H1 (cell line): ENCODE measurements around the gene RAB11FIP5. TPM values are rescaled to one million over a fixed set of nuclear protein-coding genes. Genes with fewer than 3 reads are reported as not detected.
A peak's percentile ranks its signal among the peaks of the same experiment; 100 is the strongest.

Experiments
- CTCF ChIA-PET: fragments of 300-600 bp; sonication (Branson Sonifier 250); formaldehyde crosslinking; loops from one replicate; lab custom pipeline; 2021; ENCODE audit not compliant: partially characterized antibody; lab: Charles Lee
- POLR2A ChIA-PET: fragments of 300-600 bp; sonication (Branson Sonifier 250); formaldehyde crosslinking; loops from one replicate; lab custom pipeline; 2021; ENCODE audit warnings: inconsistent platforms; ENCODE audit not compliant: partially characterized antibody; lab: Charles Lee
- DNase-seq, 2 experiments: peaks; one replicate each; pipeline versions ENCODE4 v3.0.0 to v3.0.0-alpha.2; 2010 to 2022; ENCODE audit warnings: low spot score in 2 of 2, low read depth in 1 of 2, mixed read lengths in 1 of 2
- FAIRE-seq: peaks from 2 replicates; lab custom pipeline; 2011; peaks lifted over from hg19 to GRCh38; lab: Jason Lieb, UNC
- H2AFZ ChIP-seq: 2 replicates; pipeline ENCODE4 v1.8.1; 2012; ENCODE audit warnings: low read length, inconsistent platforms
- H2AK5ac ChIP-seq: 2 replicates; pipeline ENCODE4 v1.6.1; 2013; ENCODE audit warnings: low read depth, low read length
- H2BK120ac ChIP-seq: replicated peaks from 2 replicates; pipeline ENCODE3; 2013; ENCODE audit warnings: low read depth, low read length, inconsistent platforms
- H2BK12ac ChIP-seq: 2 replicates; pipeline ENCODE4 v1.6.1; 2013; ENCODE audit warnings: low read depth, low read length
- H2BK15ac ChIP-seq: 2 replicates; pipeline ENCODE4 v1.6.1; 2013; ENCODE audit warnings: low read length
- H2BK20ac ChIP-seq: 2 replicates; pipeline ENCODE4 v1.6.1; 2013; ENCODE audit warnings: low read length
- H2BK5ac ChIP-seq: 2 replicates; pipeline ENCODE4 v1.6.1; 2013; ENCODE audit warnings: low read depth, low read length
- H3K14ac ChIP-seq: 2 replicates; pipeline ENCODE4 v1.6.1; 2013; ENCODE audit warnings: inconsistent platforms; ENCODE audit not compliant: insufficient read length
- H3K18ac ChIP-seq: 2 replicates; pipeline ENCODE4 v1.6.1; 2013; ENCODE audit warnings: low read length; ENCODE audit errors: extremely low read depth
- H3K23ac ChIP-seq: 2 replicates; pipeline ENCODE4 v1.6.1; 2013; ENCODE audit warnings: inconsistent platforms; ENCODE audit not compliant: insufficient read length
- H3K23me2 ChIP-seq: 2 replicates; pipeline ENCODE4 v1.6.1; 2013; ENCODE audit warnings: low read depth, low read length
- H3K27ac ChIP-seq: 2 replicates; pipeline ENCODE4 v1.6.1; 2011; ENCODE audit warnings: low read depth, low read length, inconsistent platforms
- H3K27me3 ChIP-seq, 4 experiments: replicated peaks in 1 of 4; 1 replicate in 1 of 4; 2 replicates in 3 of 4; pipeline versions ENCODE4 v1.6.1 to v1.8.1; 2011 to 2013; ENCODE audit warnings: low read length in 3 of 4, mild to moderate bottlenecking in 3 of 4, inconsistent platforms in 2 of 4, mixed read lengths in 2 of 4, moderate library complexity in 1 of 4; ENCODE audit not compliant: control insufficient read depth in 3 of 4, insufficient read depth in 3 of 4; ENCODE audit errors: extremely low read depth in 1 of 4
- H3K36me3 ChIP-seq, 4 experiments: 2 replicates each; pipeline versions ENCODE4 v1.6.1 to v1.8.1; 2011 to 2013; ENCODE audit warnings: mild to moderate bottlenecking in 4 of 4, low read length in 3 of 4, moderate library complexity in 2 of 4, control low read depth in 1 of 4, inconsistent platforms in 1 of 4; ENCODE audit not compliant: insufficient read depth in 4 of 4, control insufficient read depth in 2 of 4
- H3K4ac ChIP-seq: replicated peaks from 2 replicates; pipeline ENCODE3; 2013; ENCODE audit warnings: low read length, low read depth, mixed read lengths, inconsistent platforms; ENCODE audit not compliant: insufficient read length
- H3K4me1 ChIP-seq, 4 experiments: replicated peaks in 1 of 4; 1 replicate in 1 of 4; 2 replicates in 3 of 4; pipeline versions ENCODE4 v1.6.1 to v1.8.1; 2011 to 2013; ENCODE audit warnings: low read length in 3 of 4, inconsistent platforms in 2 of 4, mixed read lengths in 1 of 4; ENCODE audit not compliant: insufficient read depth in 4 of 4, control insufficient read depth in 3 of 4
- H3K4me2 ChIP-seq, 2 experiments: 2 replicates each; pipeline versions ENCODE4 v1.6.1 to v1.8.1; 2011 to 2013; ENCODE audit warnings: low read depth in 2 of 2, low read length in 2 of 2, control low read depth in 1 of 2, inconsistent platforms in 1 of 2, mild to moderate bottlenecking in 1 of 2; ENCODE audit not compliant: insufficient read depth in 1 of 2
- H3K4me3 ChIP-seq, 4 experiments: fragments of 200-600, 300-600 bp in 1 of 4; sonication (generic), shearing (Covaris generic), sonication (Bioruptor Twin) in 1 of 4; 2 replicates each; pipeline versions ENCODE4 v1.5.1 to v1.8.1; 2011 to 2016; ENCODE audit warnings: low read length in 4 of 4, low read depth in 3 of 4, control low read depth in 2 of 4, inconsistent platforms in 2 of 4, mild to moderate bottlenecking in 2 of 4, mixed read lengths in 1 of 4, moderate library complexity in 1 of 4; ENCODE audit not compliant: insufficient read depth in 2 of 4; ENCODE audit errors: extremely low read depth in 1 of 4
- H3K56ac ChIP-seq: replicated peaks from 2 replicates; pipeline ENCODE3; 2013; ENCODE audit warnings: low read depth, mild to moderate bottlenecking, mixed read lengths, low read length, inconsistent platforms; ENCODE audit not compliant: insufficient read length
- H3K79me1 ChIP-seq: 2 replicates; pipeline ENCODE4 v1.6.1; 2013; ENCODE audit warnings: low read depth, low read length, control low read depth
- H3K79me2 ChIP-seq, 2 experiments: 2 replicates each; pipeline versions ENCODE4 v1.6.1 to v1.8.1; 2012 to 2013; ENCODE audit warnings: low read length in 2 of 2, mild to moderate bottlenecking in 2 of 2, inconsistent platforms in 1 of 2; ENCODE audit not compliant: insufficient read depth in 2 of 2, control insufficient read depth in 1 of 2
- H3K9ac ChIP-seq, 4 experiments: replicated peaks in 1 of 4; 1 replicate in 1 of 4; 2 replicates in 3 of 4; pipeline versions ENCODE4 v1.6.1 to v1.8.1; 2011 to 2013; ENCODE audit warnings: low read depth in 3 of 4, low read length in 3 of 4, control low read depth in 2 of 4, mild to moderate bottlenecking in 2 of 4, moderate library complexity in 2 of 4, inconsistent platforms in 1 of 4; ENCODE audit errors: extremely low read depth in 1 of 4
- H3K9me3 ChIP-seq, 2 experiments: 2 replicates each; pipeline versions ENCODE4 v1.6.1 to v1.8.1; 2012 to 2013; ENCODE audit warnings: mild to moderate bottlenecking in 2 of 2, moderate library complexity in 2 of 2, control low read depth in 1 of 2, inconsistent platforms in 1 of 2, low read depth in 1 of 2, low read length in 1 of 2, mixed read lengths in 1 of 2; ENCODE audit not compliant: insufficient read depth in 2 of 2
- H4K20me1 ChIP-seq, 2 experiments: replicated peaks in 1 of 2; 2 replicates each; pipeline versions ENCODE3 to v1.8.1; 2011 to 2013; ENCODE audit warnings: inconsistent platforms in 2 of 2, low read length in 2 of 2, mild to moderate bottlenecking in 1 of 2; ENCODE audit not compliant: insufficient read depth in 2 of 2, control insufficient read depth in 1 of 2
- H4K5ac ChIP-seq: 2 replicates; pipeline ENCODE4 v1.6.1; 2013; ENCODE audit warnings: low read length, low read depth, mixed read lengths, inconsistent platforms; ENCODE audit not compliant: insufficient read length
- H4K8ac ChIP-seq: 2 replicates; pipeline ENCODE4 v1.8.0; 2013; ENCODE audit warnings: mild to moderate bottlenecking, moderate library complexity, low read length, inconsistent platforms; ENCODE audit not compliant: insufficient read depth; ENCODE audit errors: extremely low read depth
- H4K91ac ChIP-seq: replicated peaks from 2 replicates; pipeline ENCODE3; 2013; ENCODE audit warnings: low read length, mixed read lengths, inconsistent platforms; ENCODE audit not compliant: insufficient read length
- ASH2L ChIP-seq: fragments of 200-600, 300-600 bp; sonication (generic); IDR thresholded peaks from one replicate; pipeline ENCODE4 v1.7.1; 2017; ENCODE audit warnings: low read length
- ATF3 ChIP-seq: IDR thresholded peaks from 2 replicates; pipeline ENCODE4 v1.6.1; 2011; ENCODE audit warnings: low read depth, mild to moderate bottlenecking, low read length; ENCODE audit not compliant: insufficient read depth
- EZH2 ChIP-seq: fragments of 200-600 bp; sonication (generic); IDR thresholded peaks from 2 replicates; pipeline ENCODE4 v1.7.1; 2012; ENCODE audit warnings: low read depth, mild to moderate bottlenecking, moderate library complexity, low read length, inconsistent platforms; ENCODE audit not compliant: severe bottlenecking
- GTF2F1 ChIP-seq: IDR thresholded peaks from 2 replicates; pipeline ENCODE4 v1.6.1; 2012; ENCODE audit warnings: low read depth, low read length, improper control_type of control experiment, borderline replicate concordance
- JUN ChIP-seq: IDR thresholded peaks from 2 replicates; pipeline ENCODE4 v1.6.1; 2011; ENCODE audit warnings: low read depth, mild to moderate bottlenecking, improper control_type of control experiment, low read length
- NANOG ChIP-seq: IDR thresholded peaks from 2 replicates; pipeline ENCODE4 v1.6.1; 2011; ENCODE audit warnings: low read length, low read depth, mild to moderate bottlenecking, inconsistent platforms; ENCODE audit not compliant: insufficient read depth, poor library complexity, severe bottlenecking
- PHF8 ChIP-seq: fragments of 200-600 bp; sonication (generic); conservative IDR thresholded peaks from 2 replicates; pipeline ENCODE4 v1.7.1; 2012; ENCODE audit warnings: low read depth, mild to moderate bottlenecking, inconsistent platforms, low read length, moderate library complexity
- SIRT6 ChIP-seq: IDR thresholded peaks from one replicate; pipeline ENCODE4 v1.7.1; 2012; ENCODE audit warnings: low read length, inconsistent platforms
- SP1 ChIP-seq: IDR thresholded peaks from 2 replicates; pipeline ENCODE4 v1.6.1; 2011; ENCODE audit warnings: low read depth, low read length
- WGBS, 2 experiments: shearing (Covaris generic) in 1 of 2; methylation state at CpG; one replicate each; pipeline versions ENCODE4 v1.1.6 to v1.1.7; 2013 to 2015; ENCODE audit warnings: low lambda C conversion rate in 2 of 2, mixed read lengths in 2 of 2, inconsistent platforms in 1 of 2, low coverage in 1 of 2, missing lambda C conversion rate in 1 of 2; ENCODE audit not compliant: insufficient replicate concordance in 2 of 2, insufficient coverage in 1 of 2, insufficient read length in 1 of 2; ENCODE audit errors: extremely low coverage in 1 of 2, missing lambda C conversion rate in 1 of 2; 5-methylcytosine and 5-hydroxymethylcytosine counted together
- polyA plus RNA-seq, 7 experiments: library from polyadenylated mRNA; depleted of rRNA in 3 of 7; stranded (reverse) in 5 of 7; unstranded in 2 of 7; fragments of >200 nt in 5 of 7; fragments of 200-250 nt in 2 of 7; gene quantifications; 1 replicate in 5 of 7; 2 replicates in 1 of 7; 4 replicates in 1 of 7; pipeline versions ENCODE4 v1.2.1 to v1.2.3, GENCODE V29; 2011 to 2013; ENCODE audit warnings: missing spikeins in 2 of 7, mixed read lengths in 2 of 7
- total RNA-seq: library from RNA; stranded (reverse); fragmentation: NEBNext Ultra II Directional; extraction: Animal tissue kit (Norgen Biotek cat#: 25700); gene quantifications from 2 replicates; pipeline ENCODE4 v1.2.1, GENCODE V29; 2021

RAB11FIP5 gene
- total and polyA plus RNA-seq, 2 of the 8 experiments (the other 6 are each of a cell fraction or from before 2014, with no cell fraction given): 6.3 to 17.0 TPM

GRCh38 chr2:73069855-73070642, 42.7 kb downstream of the RAB11FIP5 start:
- H3K79me1 ChIP-seq: peaks cover 14% of the 10 kb centered on the region; the same call in 1 of the 2 replicates
- peak overlapping the region; percentile 48 for H3K18ac ChIP-seq
- no peak overlapping the region for H3K56ac ChIP-seq
- FAIRE-seq (no peak), DNase-seq (no peak)
- peaks cover 3 to 16% of the 10 kb centered on the region in 2 experiments for H4K20me1 ChIP-seq
- no peak overlapping the region for H4K8ac ChIP-seq
- H3K23ac ChIP-seq: no peak overlapping the region
- H3K4ac ChIP-seq: no peak overlapping the region
- H3K14ac ChIP-seq: no peak overlapping the region
- CTCF ChIA-PET: no interaction called here
- no peaks in the 10 kb centered on the region for H3K9me3 ChIP-seq
- no peak for TF ChIP-seq SIRT6
- TF ChIP-seq ATF3: no peak
- no peak for TF ChIP-seq PHF8
- no peak for TF ChIP-seq NANOG
- TF ChIP-seq GTF2F1: no peak
- no peak for TF ChIP-seq JUN
- TF ChIP-seq SP1: no peak
- peak; percentile 11 for TF ChIP-seq EZH2
- TF ChIP-seq ASH2L: peak; percentile 54
- H3K4me2 ChIP-seq: peak overlapping the region; percentile 85 to 97
- H3K4me3 ChIP-seq: peak overlapping the region; percentile 63 to 86 (median 76)
- WGBS, 2 experiments: 14% methylated on average over 27 of the region's 29 CpGs; no CpG with 5 or more reads in 1 of the 2 experiments
- no peak overlapping the region for H4K5ac ChIP-seq
- no peaks in the 10 kb centered on the region; a peak in 1 of 8 replicates for H3K36me3 ChIP-seq
- no peak overlapping the region for H2BK20ac ChIP-seq
- H3K9ac ChIP-seq: peak overlapping the region; percentile 65 to 86 (median 75); a peak in 6 of 7 replicates
- H2BK120ac ChIP-seq: no peak overlapping the region
- H2BK5ac ChIP-seq: no peak overlapping the region
- no peak overlapping the region for H3K27ac ChIP-seq
- no peak overlapping the region for H2BK15ac ChIP-seq
- peaks cover 4 to 43% of the 10 kb centered on the region in 2 experiments; a peak in 3 of 4 replicates for H3K79me2 ChIP-seq
- peaks cover 0 to 4% (median 0%) of the 10 kb centered on the region in 4 experiments; a peak in 4 of 7 replicates for H3K27me3 ChIP-seq
- H2BK12ac ChIP-seq: peak overlapping the region; percentile 23; the same call in 1 of the 2 replicates
- POLR2A ChIA-PET: interaction anchor here (0.7 to 0.9 kb wide), 2 partner anchors 9 to 88 kb away, joined by 3 to 4 read pairs; no protein-coding TSS in a partner anchor
- peaks cover 14% of the 10 kb centered on the region; the same call in 1 of the 2 replicates for H3K23me2 ChIP-seq
- no peak overlapping the region for H4K91ac ChIP-seq
- H2AK5ac ChIP-seq: 0 out of 2 replicates have a peak overlapping the region, but pooled peaks have one; percentile 65
- peaks cover 4 to 15% (median 7%) of the 10 kb centered on the region in 4 experiments; a peak in 6 of 7 replicates for H3K4me1 ChIP-seq
- H2AFZ ChIP-seq: no peak overlapping the region
